ENCODE measurements around the gene SPIRE1. TPM values are rescaled to one million over a fixed set of nuclear protein-coding genes. Genes with fewer than 3 reads are reported as not detected.

SPIRE1 gene
- total and polyA plus RNA-seq, 7 donors = 15.5 to 82.3 (median 39.6) TPM

DNA sequence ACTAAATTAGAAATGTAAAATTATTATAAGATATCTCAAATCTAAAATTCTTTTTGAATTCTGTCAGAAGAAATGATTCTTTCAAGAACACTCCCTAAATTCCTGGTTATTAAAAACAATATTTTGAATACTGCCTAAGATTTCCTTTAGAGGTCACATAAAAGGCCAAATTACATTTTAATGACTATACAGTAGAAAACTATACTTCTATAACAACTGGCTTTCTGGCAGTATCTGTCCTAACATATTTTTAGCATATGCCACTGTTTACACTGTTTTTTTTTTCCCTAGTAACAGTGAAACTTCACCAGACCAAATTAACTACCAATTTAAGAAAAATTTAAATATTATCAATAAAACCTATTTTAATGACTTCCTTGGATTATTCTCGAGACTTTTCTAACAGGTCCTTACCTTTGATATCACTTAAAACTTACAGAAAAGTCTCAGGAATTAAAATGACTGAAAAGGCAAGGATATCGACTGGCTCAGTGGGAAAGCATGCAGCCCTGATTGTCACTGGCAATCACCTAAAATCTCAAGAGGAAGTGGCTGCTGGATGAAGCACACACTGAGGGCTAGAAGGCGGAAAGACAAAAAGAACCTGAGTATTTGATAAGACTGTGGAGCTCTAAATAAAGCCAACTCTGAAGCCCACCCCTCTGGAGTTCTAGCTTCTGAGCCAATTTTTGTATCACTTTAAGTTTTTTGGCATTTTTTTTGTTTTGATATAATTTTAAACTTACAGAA is 59.6 kb downstream of the SPIRE1 start:
- DNase-seq (no peak), ATAC-seq (peak in 1 of 4 donors; percentile 44)
- Histone ChIP-seq H3K4me1 (peaks cover 22% of the 10 kb centered on the region), H3K4me3 (no peak overlapping the region), H3K27ac (no peak overlapping the region), H3K27me3 (ENCODE audit: insufficient read depth in 3 of 3, low read length in 2 of 3) (no peaks in the 10 kb centered on the region), H3K36me3 (ENCODE audit: insufficient read depth in 1 of 2, low read depth in 1 of 2) (no peaks in the 10 kb centered on the region), H3K9me3 (no peaks in the 10 kb centered on the region)
- intact Hi-C loops (cut with DNase I) = no loop called here
- 62 to 72% (median 66%) methylated on average over 3 of the region's 3 CpGs for WGBS, 3 donors
- TF ChIP-seq, protein P1, sequence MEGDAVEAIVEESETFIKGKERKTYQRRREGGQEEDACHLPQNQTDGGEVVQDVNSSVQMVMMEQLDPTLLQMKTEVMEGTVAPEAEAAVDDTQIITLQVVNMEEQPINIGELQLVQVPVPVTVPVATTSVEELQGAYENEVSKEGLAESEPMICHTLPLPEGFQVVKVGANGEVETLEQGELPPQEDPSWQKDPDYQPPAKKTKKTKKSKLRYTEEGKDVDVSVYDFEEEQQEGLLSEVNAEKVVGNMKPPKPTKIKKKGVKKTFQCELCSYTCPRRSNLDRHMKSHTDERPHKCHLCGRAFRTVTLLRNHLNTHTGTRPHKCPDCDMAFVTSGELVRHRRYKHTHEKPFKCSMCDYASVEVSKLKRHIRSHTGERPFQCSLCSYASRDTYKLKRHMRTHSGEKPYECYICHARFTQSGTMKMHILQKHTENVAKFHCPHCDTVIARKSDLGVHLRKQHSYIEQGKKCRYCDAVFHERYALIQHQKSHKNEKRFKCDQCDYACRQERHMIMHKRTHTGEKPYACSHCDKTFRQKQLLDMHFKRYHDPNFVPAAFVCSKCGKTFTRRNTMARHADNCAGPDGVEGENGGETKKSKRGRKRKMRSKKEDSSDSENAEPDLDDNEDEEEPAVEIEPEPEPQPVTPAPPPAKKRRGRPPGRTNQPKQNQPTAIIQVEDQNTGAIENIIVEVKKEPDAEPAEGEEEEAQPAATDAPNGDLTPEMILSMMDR (IDR thresholded peaks at IDR 0.05) = no peak

DNA sequence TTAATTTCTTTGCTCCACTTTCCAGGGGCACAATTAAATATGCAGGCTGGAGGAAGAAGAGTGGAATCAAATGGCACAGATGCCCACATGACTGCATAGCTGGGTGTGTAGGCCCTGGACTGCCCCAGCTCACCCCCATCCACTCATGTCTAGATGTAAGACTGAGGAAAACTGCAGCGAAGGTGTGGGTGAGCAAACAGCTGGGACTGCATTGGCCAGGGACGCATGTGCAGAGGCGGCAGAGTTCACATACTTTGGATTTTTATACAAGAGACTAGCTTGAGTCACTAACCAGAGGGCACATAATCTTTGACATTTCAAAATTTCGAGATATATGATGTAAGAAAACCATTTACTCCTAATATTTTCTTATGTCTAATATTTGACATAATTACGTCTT is 60.1 kb downstream of the SPIRE1 start:
- peak; percentile 76 to 87 (median 84) for ATAC-seq
- peaks cover 22% of the 10 kb centered on the region for H3K4me1 ChIP-seq
- no peaks in the 10 kb centered on the region for H3K27me3 ChIP-seq (ENCODE audit: insufficient read depth in 3 of 3, low read length in 2 of 3)
- intact Hi-C loops (cut with DNase I) = no loop called here
- H3K9me3 ChIP-seq = no peaks in the 10 kb centered on the region
- peak in 1 of 2 donors; percentile 14 for DNase-seq
- no peak overlapping the region for H3K27ac ChIP-seq
- TF ChIP-seq, protein P1 (IDR thresholded peaks at IDR 0.05) = no peak
- H3K36me3 ChIP-seq (ENCODE audit: insufficient read depth in 1 of 2, low read depth in 1 of 2) = no peaks in the 10 kb centered on the region
- no peak overlapping the region for H3K4me3 ChIP-seq
- WGBS, 3 donors = 48 to 57% (median 52%) methylated on average over 5 of the region's 5 CpGs

DNA sequence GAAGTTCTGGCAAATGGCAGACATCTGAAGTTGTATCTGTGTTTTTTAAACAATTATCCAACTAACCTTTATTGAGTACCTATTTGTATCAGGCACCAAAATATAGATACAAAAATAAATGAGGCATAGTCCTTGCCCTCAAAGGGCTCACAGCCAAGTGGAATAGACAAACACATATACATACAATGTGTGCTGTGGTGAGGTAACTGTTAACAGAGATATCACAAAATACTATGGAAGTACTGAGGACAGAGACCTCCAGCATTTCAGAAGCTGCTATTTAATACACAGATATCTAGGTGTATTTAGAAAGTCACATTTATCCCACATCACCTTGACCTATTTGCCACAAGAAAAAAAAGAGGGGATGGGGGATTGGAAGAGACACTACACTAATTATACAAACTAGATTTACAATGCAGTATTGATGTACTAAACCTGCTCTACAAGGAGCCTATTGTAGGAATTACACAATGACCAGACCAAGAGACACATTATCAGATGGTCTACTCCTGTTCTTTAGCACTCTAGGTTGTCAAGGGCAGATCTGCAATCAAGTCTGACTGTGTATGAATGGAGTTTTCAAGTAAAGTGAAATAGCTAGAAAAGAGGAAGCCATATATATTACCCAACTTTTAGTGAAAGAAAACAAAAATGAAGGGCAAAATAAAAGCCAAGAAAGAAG is 62.2 kb downstream of the SPIRE1 start:
- ATAC-seq = no peak
- Histone ChIP-seq H3K27ac (no peak overlapping the region), H3K4me3 (no peak overlapping the region), H3K4me1 (peaks cover 22% of the 10 kb centered on the region), H3K36me3 (ENCODE audit: insufficient read depth in 1 of 2, low read depth in 1 of 2) (no peaks in the 10 kb centered on the region), H3K27me3 (ENCODE audit: insufficient read depth in 3 of 3, low read length in 2 of 3) (no peaks in the 10 kb centered on the region), H3K9me3 (no peaks in the 10 kb centered on the region)
- DNase-seq = no peak
- intact Hi-C loops (cut with DNase I) = no loop called here
- TF ChIP-seq, protein P1 (IDR thresholded peaks at IDR 0.05) = no peak

DNA sequence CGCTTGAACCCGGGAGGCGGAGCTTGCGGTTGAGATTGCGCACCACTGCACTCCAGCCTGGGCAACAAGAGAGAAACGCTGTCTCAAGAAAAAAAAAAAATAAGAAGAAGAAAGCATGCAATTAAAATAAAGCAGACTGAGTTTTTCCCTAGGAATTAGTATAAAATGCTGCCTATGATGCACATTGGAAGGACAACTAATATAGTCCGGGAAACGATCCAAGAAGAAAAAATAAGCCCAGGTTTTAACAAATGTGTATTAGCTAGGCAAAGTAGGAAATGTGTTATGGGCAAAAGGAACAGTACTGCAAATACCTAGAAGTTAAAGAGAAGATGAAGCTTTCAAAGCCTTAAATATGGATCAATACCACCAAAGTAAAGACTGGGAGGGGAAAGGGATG is 64.0 kb downstream of the SPIRE1 start:
- no peaks in the 10 kb centered on the region for H3K36me3 ChIP-seq (ENCODE audit: insufficient read depth in 1 of 2, low read depth in 1 of 2)
- H3K4me1 ChIP-seq = peaks cover 15% of the 10 kb centered on the region
- H3K27me3 ChIP-seq (ENCODE audit: insufficient read depth in 3 of 3, low read length in 2 of 3) = no peaks in the 10 kb centered on the region
- H3K27ac ChIP-seq = no peak overlapping the region
- DNase-seq (no peak), ATAC-seq (no peak)
- WGBS, 3 donors = 83 to 89% (median 83%) methylated on average over 8 of the region's 8 CpGs
- intact Hi-C loops (cut with DNase I) = no loop called here
- TF ChIP-seq, protein P1 (IDR thresholded peaks at IDR 0.05) = no peak
- H3K9me3 ChIP-seq = no peaks in the 10 kb centered on the region
- no peak overlapping the region for H3K4me3 ChIP-seq
